ENCODE results near the gene NRXN3.

Gene NRXN3

DNA sequence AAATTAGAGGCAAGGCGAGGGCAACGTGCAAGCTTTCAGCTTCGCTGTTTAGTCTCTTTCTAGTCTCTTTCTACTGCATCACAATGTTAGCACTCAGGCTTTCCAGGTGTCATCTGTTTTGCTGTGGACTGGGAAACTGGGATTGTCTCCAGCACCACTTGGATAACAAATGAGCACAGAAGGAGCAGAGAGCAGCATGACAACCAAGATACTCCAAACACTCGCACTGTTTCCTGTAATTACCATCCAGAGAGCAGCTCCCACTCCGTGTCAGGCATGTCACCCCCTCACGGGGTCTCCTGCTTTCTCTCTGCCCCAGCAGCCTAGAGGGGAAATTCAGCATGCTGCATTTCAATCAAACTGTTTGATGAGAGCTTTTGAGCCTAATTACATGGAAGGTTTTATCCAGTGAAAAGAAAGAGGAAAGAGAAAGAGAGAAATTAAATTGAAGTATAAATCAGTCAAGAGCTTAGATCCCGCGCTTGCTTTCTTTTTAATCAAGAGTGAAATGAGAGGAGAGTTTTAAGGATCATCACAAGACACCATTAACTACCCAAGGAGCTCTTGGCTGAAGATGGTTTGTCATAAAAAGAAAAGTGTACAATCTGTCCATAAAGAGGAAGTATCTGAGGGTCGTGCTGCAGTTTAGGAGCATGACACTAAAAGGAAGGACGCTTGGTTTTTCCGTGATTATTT, 1123.5 kb downstream of the NRXN3 start (continued):
- TF ChIP-seq ZNF274 (IDR thresholded peaks at IDR 0.05; ENCODE audit: low read length) (no peak), ZNF274 (tag by site-specific recombination; IDR thresholded peaks at IDR 0.05; ENCODE audit: borderline replicate concordance) (no peak), ZNF830 (tag by site-specific recombination; IDR thresholded peaks at IDR 0.05; ENCODE audit: low read depth) (no peak), IKZF3 (tag by site-specific recombination; IDR thresholded peaks at IDR 0.05) (no peak), ZBTB48 (tag by site-specific recombination; IDR thresholded peaks at IDR 0.05) (no peak), ZNF785 (tag by site-specific recombination; IDR thresholded peaks at IDR 0.05) (no peak)
- TF ChIP-seq, protein P1, sequence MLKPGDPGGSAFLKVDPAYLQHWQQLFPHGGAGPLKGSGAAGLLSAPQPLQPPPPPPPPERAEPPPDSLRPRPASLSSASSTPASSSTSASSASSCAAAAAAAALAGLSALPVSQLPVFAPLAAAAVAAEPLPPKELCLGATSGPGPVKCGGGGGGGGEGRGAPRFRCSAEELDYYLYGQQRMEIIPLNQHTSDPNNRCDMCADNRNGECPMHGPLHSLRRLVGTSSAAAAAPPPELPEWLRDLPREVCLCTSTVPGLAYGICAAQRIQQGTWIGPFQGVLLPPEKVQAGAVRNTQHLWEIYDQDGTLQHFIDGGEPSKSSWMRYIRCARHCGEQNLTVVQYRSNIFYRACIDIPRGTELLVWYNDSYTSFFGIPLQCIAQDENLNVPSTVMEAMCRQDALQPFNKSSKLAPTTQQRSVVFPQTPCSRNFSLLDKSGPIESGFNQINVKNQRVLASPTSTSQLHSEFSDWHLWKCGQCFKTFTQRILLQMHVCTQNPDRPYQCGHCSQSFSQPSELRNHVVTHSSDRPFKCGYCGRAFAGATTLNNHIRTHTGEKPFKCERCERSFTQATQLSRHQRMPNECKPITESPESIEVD (tag by site-specific recombination; IDR thresholded peaks at IDR 0.05), result no peak
- TF ChIP-seq, protein P2, sequence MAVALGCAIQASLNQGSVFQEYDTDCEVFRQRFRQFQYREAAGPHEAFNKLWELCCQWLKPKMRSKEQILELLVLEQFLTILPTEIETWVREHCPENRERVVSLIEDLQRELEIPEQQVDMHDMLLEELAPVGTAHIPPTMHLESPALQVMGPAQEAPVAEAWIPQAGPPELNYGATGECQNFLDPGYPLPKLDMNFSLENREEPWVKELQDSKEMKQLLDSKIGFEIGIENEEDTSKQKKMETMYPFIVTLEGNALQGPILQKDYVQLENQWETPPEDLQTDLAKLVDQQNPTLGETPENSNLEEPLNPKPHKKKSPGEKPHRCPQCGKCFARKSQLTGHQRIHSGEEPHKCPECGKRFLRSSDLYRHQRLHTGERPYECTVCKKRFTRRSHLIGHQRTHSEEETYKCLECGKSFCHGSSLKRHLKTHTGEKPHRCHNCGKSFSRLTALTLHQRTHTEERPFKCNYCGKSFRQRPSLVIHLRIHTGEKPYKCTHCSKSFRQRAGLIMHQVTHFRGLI (tag by site-specific recombination; IDR thresholded peaks at IDR 0.05), result no peak
- TF ChIP-seq, protein P3, sequence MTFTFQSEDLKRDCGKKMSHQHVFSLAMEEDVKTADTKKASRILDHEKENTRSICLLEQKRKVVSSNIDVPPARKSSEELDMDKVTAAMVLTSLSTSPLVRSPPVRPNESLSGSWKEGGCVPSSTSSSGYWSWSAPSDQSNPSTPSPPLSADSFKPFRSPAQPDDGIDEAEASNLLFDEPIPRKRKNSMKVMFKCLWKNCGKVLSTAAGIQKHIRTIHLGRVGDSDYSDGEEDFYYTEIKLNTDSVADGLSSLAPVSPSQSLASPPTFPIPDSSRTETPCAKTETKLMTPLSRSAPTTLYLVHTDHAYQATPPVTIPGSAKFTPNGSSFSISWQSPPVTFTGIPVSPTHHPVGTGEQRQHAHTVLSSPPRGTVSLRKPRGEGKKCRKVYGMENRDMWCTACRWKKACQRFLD (tag by site-specific recombination; IDR thresholded peaks at IDR 0.05), result no peak

DNA sequence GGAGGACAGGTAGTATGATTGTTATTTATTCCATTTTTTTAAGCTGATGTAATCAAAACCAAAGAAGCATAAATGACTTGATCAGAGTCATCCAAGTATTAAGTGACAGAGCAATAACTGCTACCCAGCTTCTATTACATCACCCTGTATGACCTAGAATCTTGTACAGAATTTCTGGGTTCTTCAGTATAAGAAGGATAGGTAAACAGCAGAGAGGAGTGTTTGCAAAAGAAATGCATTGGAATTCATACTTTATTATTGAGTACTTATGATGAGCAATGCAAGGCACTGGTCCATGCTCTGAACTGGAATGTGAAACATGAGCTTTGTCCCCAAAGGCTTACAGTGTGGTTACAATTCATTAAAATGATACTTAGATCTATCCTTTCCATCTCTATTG, 1124.3 kb downstream of the NRXN3 start:
- ChIA-PET CTCF (interaction anchor here (0.8 kb wide), 1 partner anchor 10 kb away, joined by 3 read pairs; no protein-coding TSS in a partner anchor), POLR2A (interaction anchor here (1.2 kb wide), 1 partner anchor 13 kb away, joined by 4 read pairs; no protein-coding TSS in a partner anchor)
- H3K4me3 ChIP-seq (ENCODE audit: low read depth, low read length), result no peak overlapping the region
- H3K27ac ChIP-seq (ENCODE audit: extremely low read depth, low read depth, low read length), result no peak overlapping the region
- peaks cover 10% of the 10 kb centered on the region for H3K4me1 ChIP-seq (ENCODE audit: control insufficient read depth, insufficient read depth, low read length)
- no peaks in the 10 kb centered on the region; a peak in 1 of 3 replicates for H3K36me3 ChIP-seq (ENCODE audit: control insufficient read depth in 2 of 2, insufficient read depth in 1 of 2, low read length in 2 of 2)
- no peaks in the 10 kb centered on the region for H3K9me3 ChIP-seq (ENCODE audit: control insufficient read depth, insufficient read depth, low read depth, low read length)
- TF ChIP-seq ZNF350 (tag by site-specific recombination; IDR thresholded peaks at IDR 0.05), result no peak
- TF ChIP-seq, protein P4, sequence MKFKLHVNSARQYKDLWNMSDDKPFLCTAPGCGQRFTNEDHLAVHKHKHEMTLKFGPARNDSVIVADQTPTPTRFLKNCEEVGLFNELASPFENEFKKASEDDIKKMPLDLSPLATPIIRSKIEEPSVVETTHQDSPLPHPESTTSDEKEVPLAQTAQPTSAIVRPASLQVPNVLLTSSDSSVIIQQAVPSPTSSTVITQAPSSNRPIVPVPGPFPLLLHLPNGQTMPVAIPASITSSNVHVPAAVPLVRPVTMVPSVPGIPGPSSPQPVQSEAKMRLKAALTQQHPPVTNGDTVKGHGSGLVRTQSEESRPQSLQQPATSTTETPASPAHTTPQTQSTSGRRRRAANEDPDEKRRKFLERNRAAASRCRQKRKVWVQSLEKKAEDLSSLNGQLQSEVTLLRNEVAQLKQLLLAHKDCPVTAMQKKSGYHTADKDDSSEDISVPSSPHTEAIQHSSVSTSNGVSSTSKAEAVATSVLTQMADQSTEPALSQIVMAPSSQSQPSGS (tag by site-specific recombination; IDR thresholded peaks at IDR 0.05; ENCODE audit: low read depth), result peak; percentile 54; the same call in 1 of the 2 replicates
- peak; percentile 77 for TF ChIP-seq ZNF629 (tag by site-specific recombination; IDR thresholded peaks at IDR 0.05)

DNA sequence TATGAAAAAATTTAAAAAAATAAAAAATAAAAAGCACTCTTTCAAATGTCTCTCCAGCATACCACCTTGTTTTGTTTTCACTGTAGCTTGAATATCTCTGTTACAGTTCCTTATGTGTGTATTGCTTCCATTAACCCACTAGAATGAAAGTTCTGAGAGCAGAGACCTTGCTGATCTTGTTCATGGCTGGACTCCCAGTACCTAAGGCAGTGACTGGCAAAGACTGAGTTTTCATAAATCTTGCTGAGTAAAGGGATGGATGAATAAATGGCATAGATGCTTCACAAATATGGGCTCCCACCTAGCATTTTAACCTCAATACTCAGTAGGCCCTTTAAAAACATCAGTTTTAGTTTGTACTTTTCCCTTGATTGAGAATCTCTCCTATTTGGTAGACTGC, 1125.2 kb downstream of the NRXN3 start:
- Histone ChIP-seq H3K27ac (ENCODE audit: extremely low read depth, low read depth, low read length) (no peak overlapping the region), H3K36me3 (ENCODE audit: control insufficient read depth in 2 of 2, insufficient read depth in 1 of 2, low read length in 2 of 2) (no peaks in the 10 kb centered on the region; a peak in 1 of 3 replicates), H3K9me3 (ENCODE audit: control insufficient read depth, insufficient read depth, low read depth, low read length) (no peaks in the 10 kb centered on the region), H3K4me1 (ENCODE audit: control insufficient read depth, insufficient read depth, low read length) (peaks cover 10% of the 10 kb centered on the region), H3K4me3 (ENCODE audit: low read depth, low read length) (no peak overlapping the region)
- ChIA-PET POLR2A (no interaction called here), CTCF (no interaction called here)
- TF ChIP-seq, protein P3 (tag by site-specific recombination; IDR thresholded peaks at IDR 0.05), result no peak
- no peak for TF ChIP-seq ZNF391 (tag by site-specific recombination; IDR thresholded peaks at IDR 0.05; ENCODE audit: borderline replicate concordance, low read depth)
- TF ChIP-seq ZNF335 (tag by site-specific recombination; conservative IDR thresholded peaks at IDR 0.05), result no peak
- no peak for TF ChIP-seq WT1 (tag by site-specific recombination; IDR thresholded peaks at IDR 0.05)
